Lower leg skin (tissue), 3 donors: ENCODE measurements around the gene USP49.

ENCODE experiments used
- CTCF ChIP-seq, 3 donors: fragments of 450-650 bp; IDR thresholded peaks; one replicate each; pipeline ENCODE4 v1.5.1; 2016; ENCODE audit warnings: antibody characterized with exemption in 3 of 3, mild to moderate bottlenecking in 3 of 3, moderate library complexity in 2 of 3
- POLR2A ChIP-seq, 2 donors: fragments of 450-650 bp; IDR thresholded peaks; one replicate each; pipeline ENCODE4 v1.6.1; 2016 to 2017; ENCODE audit warnings: antibody characterized with exemption in 2 of 2, mild to moderate bottlenecking in 1 of 2, moderate library complexity in 1 of 2

GRCh38 chr6:41824571-41825569, 70.3 kb downstream of the USP49 start:
- TF ChIP-seq CTCF (IDR thresholded peaks at IDR 0.05) (no peak), POLR2A (IDR thresholded peaks at IDR 0.05) (no peak)
